HCT116 (cell line): ENCODE results near the gene FRMPD4. TPM values are rescaled to one million over a fixed set of nuclear protein-coding genes. Genes with fewer than 3 reads are reported as not detected.

ENCODE experiments used
- ATAC-seq: fragments of 200-7000 bp; cut with Tn5 transposase; 2 replicates; pipeline ENCODE4 v1.9.1; 2020; ENCODE audit warnings: mild to moderate bottlenecking, moderate library complexity
- BruUV-seq: library from RNA; stranded (reverse); fragments of 400-500 nt; replicated peaks from 2 replicates; lab custom pipeline; 2021; lab: Mats Ljungman, UMichigan
- CTCF ChIA-PET: fragments of 300-600 bp; sonication (Branson Sonifier 250); formaldehyde crosslinking; loops from one replicate; lab custom pipeline; 2021; ENCODE audit warnings: antibody characterized with exemption; lab: Charles Lee
- POLR2A ChIA-PET: fragments of 300-600, 350-600 bp; sonication (Branson Sonifier 250); formaldehyde crosslinking; loops from one replicate; lab custom pipeline; 2021; ENCODE audit warnings: antibody characterized with exemption; lab: Charles Lee
- RAD21 ChIA-PET, 2 experiments: fragments of 300-600 bp; sonication (Branson Sonifier 250); formaldehyde crosslinking; loops; one replicate each; lab custom pipeline; 2023; ENCODE audit warnings: low total read pairs in 2 of 2; ENCODE audit not compliant: uncharacterized antibody in 2 of 2, unreplicated experiment in 2 of 2, low non-redundant PET in 1 of 2; lab: Charles Lee
- DNase-seq: peaks from one replicate; pipeline ENCODE4 v3.0.0-alpha.2; 2010; ENCODE audit warnings: low read depth, low spot score
- H2AFZ ChIP-seq: fragments of 200-600 bp; shearing (Covaris generic), sonication (generic); 2 replicates; pipeline ENCODE4 v1.6.1; 2017; ENCODE audit warnings: low read depth, mixed run types, mixed read lengths, antibody characterized with exemption, low read length; ENCODE audit not compliant: poor library complexity, severe bottlenecking
- H3K27ac ChIP-seq: 2 replicates; pipeline ENCODE4 v1.5.1; 2012; ENCODE audit warnings: low read depth, low read length
- H3K27me3 ChIP-seq: fragments of 200-600 bp; sonication (generic); 2 replicates; pipeline ENCODE4 v1.6.1; 2016; ENCODE audit warnings: mixed run types, low read length, mixed read lengths; ENCODE audit not compliant: insufficient read depth
- H3K36me3 ChIP-seq, 2 experiments: fragments of 200-500 bp in 1 of 2; fragments of 200-600 bp in 1 of 2; sonication (Bioruptor generic) in 1 of 2; sonication (generic) in 1 of 2; 2 replicates each; pipeline versions ENCODE4 v1.5.1 to v1.6.1; 2014 to 2016; ENCODE audit warnings: low read length in 2 of 2, inconsistent platforms in 1 of 2, mixed read lengths in 1 of 2, mixed run types in 1 of 2; ENCODE audit not compliant: insufficient read depth in 2 of 2, control insufficient read depth in 1 of 2
- H3K4me1 ChIP-seq, 2 experiments: fragments of 200-600 bp in 1 of 2; sonication (generic) in 1 of 2; 2 replicates each; pipeline versions ENCODE4 v1.5.1 to v1.6.1; 2012 to 2017; ENCODE audit warnings: low read length in 2 of 2, inconsistent platforms in 1 of 2, mild to moderate bottlenecking in 1 of 2, mixed read lengths in 1 of 2, mixed run types in 1 of 2, moderate library complexity in 1 of 2; ENCODE audit not compliant: insufficient read depth in 2 of 2, control insufficient read depth in 1 of 2
- H3K4me2 ChIP-seq: fragments of 200-600 bp; sonication (generic); 2 replicates; pipeline ENCODE4 v1.6.1; 2017; ENCODE audit warnings: mixed run types, low read length, mixed read lengths
- H3K4me3 ChIP-seq, 2 experiments: fragments of 200-600 bp in 1 of 2; sonication (generic) in 1 of 2; replicated peaks in 1 of 2; 2 replicates each; pipeline ENCODE4 v1.5.1; 2011 to 2016; ENCODE audit warnings: low read length in 2 of 2, control low read depth in 1 of 2, low read depth in 1 of 2, mild to moderate bottlenecking in 1 of 2, mixed read lengths in 1 of 2, mixed run types in 1 of 2
- H3K79me2 ChIP-seq: fragments of 200-600 bp; sonication (generic); 2 replicates; pipeline ENCODE4 v1.6.1; 2017; ENCODE audit warnings: mild to moderate bottlenecking, mixed run types, low read length, moderate library complexity, mixed read lengths; ENCODE audit not compliant: insufficient read depth
- H3K9ac ChIP-seq: fragments of 200-600 bp; sonication (generic); 2 replicates; pipeline ENCODE4 v1.6.1; 2016; ENCODE audit warnings: low read length, mixed read lengths
- H3K9me2 ChIP-seq: fragments of 200-600 bp; sonication (generic), shearing (Covaris generic); 2 replicates; pipeline ENCODE4 v1.6.1; 2017; ENCODE audit warnings: mixed run types, mild to moderate bottlenecking, moderate library complexity; ENCODE audit not compliant: insufficient read depth
- H3K9me3 ChIP-seq, 2 experiments: fragments of 200-500 bp in 1 of 2; fragments of 200-600 bp in 1 of 2; sonication (Bioruptor generic) in 1 of 2; sonication (generic) in 1 of 2; 2 replicates each; pipeline ENCODE4 v1.6.1; 2014 to 2017; ENCODE audit warnings: low read length in 2 of 2, mixed read lengths in 2 of 2, inconsistent platforms in 1 of 2, low read depth in 1 of 2, mild to moderate bottlenecking in 1 of 2, mixed run types in 1 of 2, moderate library complexity in 1 of 2; ENCODE audit not compliant: control insufficient read depth in 1 of 2, insufficient read depth in 1 of 2
- H4K20me1 ChIP-seq: fragments of 200-600 bp; sonication (generic), shearing (Covaris generic); 2 replicates; pipeline ENCODE4 v1.6.1; 2017; ENCODE audit warnings: mixed run types, mild to moderate bottlenecking, moderate library complexity; ENCODE audit not compliant: insufficient read depth
- CEBPB ChIP-seq: IDR thresholded peaks from 2 replicates; pipeline ENCODE4 v1.6.1; 2012; ENCODE audit warnings: low read depth
- EGR1 ChIP-seq: IDR thresholded peaks from 2 replicates; pipeline ENCODE4 v1.6.1; 2012; ENCODE audit warnings: low read depth
- ELF1 ChIP-seq: IDR thresholded peaks from 2 replicates; pipeline ENCODE4 v1.6.1; 2012; ENCODE audit warnings: low read depth, borderline replicate concordance
- EZH2 ChIP-seq: fragments of 200-600 bp; sonication (generic); IDR thresholded peaks from 2 replicates; pipeline ENCODE4 v1.6.1; 2017; ENCODE audit warnings: antibody characterized with exemption, mixed run types
- EZH2phosphoT487 ChIP-seq: fragments of 200-600 bp; IDR thresholded peaks from 2 replicates; pipeline ENCODE4 v1.6.1; 2018; ENCODE audit warnings: antibody characterized with exemption, borderline replicate concordance
- FOSL1 ChIP-seq: IDR thresholded peaks from 2 replicates; pipeline ENCODE4 v1.6.1; 2012; ENCODE audit warnings: low read depth
- JUND ChIP-seq: IDR thresholded peaks from 2 replicates; pipeline ENCODE4 v1.6.1; 2012
- POLR2A ChIP-seq: IDR thresholded peaks from 2 replicates; pipeline ENCODE4 v1.7.0; 2011; ENCODE audit warnings: borderline replicate concordance; ENCODE audit not compliant: insufficient read depth, insufficient read length; ENCODE audit errors: extremely low read depth
- POLR2AphosphoS5 ChIP-seq: IDR thresholded peaks from 2 replicates; pipeline ENCODE4 v1.6.1; 2011; ENCODE audit warnings: mild to moderate bottlenecking, low read depth, low read length, moderate library complexity
- RAD21 ChIP-seq: IDR thresholded peaks from 2 replicates; pipeline ENCODE4 v1.6.1; 2012; ENCODE audit warnings: low read depth, mild to moderate bottlenecking
- SIN3A ChIP-seq: IDR thresholded peaks from 2 replicates; pipeline ENCODE4 v1.6.1; 2012; ENCODE audit warnings: low read depth
- SRF ChIP-seq: IDR thresholded peaks from 2 replicates; pipeline ENCODE4 v1.6.1; 2012; ENCODE audit warnings: low read depth
- TCF7L2 ChIP-seq: IDR thresholded peaks from 2 replicates; pipeline ENCODE4 v1.7.0; 2011; ENCODE audit warnings: borderline replicate concordance, inconsistent platforms; ENCODE audit not compliant: insufficient read depth, insufficient read length; ENCODE audit errors: extremely low read depth
- YY1 ChIP-seq: IDR thresholded peaks from 2 replicates; pipeline ENCODE4 v1.6.1; 2011; ENCODE audit warnings: low read length, low read depth, moderate library complexity, mild to moderate bottlenecking; ENCODE audit not compliant: insufficient replicate concordance; ENCODE audit errors: extremely low read depth
- ZFX ChIP-seq: fragments of 450-650 bp; IDR thresholded peaks from 2 replicates; pipeline ENCODE4 v1.6.1; 2017
- ZNF274 ChIP-seq: fragments of 200-500 bp; sonication (Bioruptor generic); IDR thresholded peaks from 2 replicates; pipeline ENCODE4 v1.6.1; 2014; ENCODE audit warnings: mild to moderate bottlenecking, low read depth, low read length, inconsistent platforms
- intact Hi-C: fragments of 100-400 bp; cut with micrococcal nuclease; formaldehyde crosslinking; loops from 2 replicates; pipeline ENCODE4 v1.10.0; 2022
- total RNA-seq: library from RNA; stranded (reverse); gene quantifications from one replicate; pipeline ENCODE4 v1.2.1, GENCODE V29; 2021; ENCODE audit not compliant: unreplicated experiment
- TF ChIP-seq, protein P1 (sequence below), 3 experiments: fragments of 200-600 bp in 1 of 3; sonication (generic) in 1 of 3; IDR thresholded peaks in 2 of 3; conservative IDR thresholded peaks in 1 of 3; 2 replicates each; pipeline ENCODE4 v1.5.1; 2012 to 2017; ENCODE audit warnings: low read depth in 2 of 3, low read length in 2 of 3, antibody characterized with exemption in 1 of 3, borderline replicate concordance in 1 of 3, control low read depth in 1 of 3, mild to moderate bottlenecking in 1 of 3, mixed read lengths in 1 of 3, mixed run types in 1 of 3, moderate library complexity in 1 of 3; ENCODE audit not compliant: insufficient read depth in 1 of 3
- TF ChIP-seq, protein P2 (sequence below): IDR thresholded peaks from 2 replicates; pipeline ENCODE4 v1.6.1; 2011; ENCODE audit warnings: mild to moderate bottlenecking, low read length, moderate library complexity; ENCODE audit not compliant: insufficient replicate concordance; ENCODE audit errors: extremely low read depth

Gene FRMPD4
- total RNA-seq, 1 experiment from 2014 or later = not detected

- Histone ChIP-seq H2AFZ (no peak overlapping the region), H3K9me2 (no peaks in the 10 kb centered on the region), H4K20me1 (no peaks in the 10 kb centered on the region), H3K27me3 (no peaks in the 10 kb centered on the region), H3K9me3 (no peaks in the 10 kb centered on the region), H3K79me2 (no peaks in the 10 kb centered on the region), H3K4me1 (no peaks in the 10 kb centered on the region), H3K36me3 (no peaks in the 10 kb centered on the region), H3K27ac (no peak overlapping the region), H3K9ac (no peak overlapping the region), H3K4me3 (no peak overlapping the region), H3K4me2 (no peak overlapping the region)
- BruUV-seq = no TSS peak
- ATAC-seq (no peak), DNase-seq (no peak)
- ChIA-PET RAD21 (no interaction called here), POLR2A (no interaction called here), CTCF (interaction anchor here (0.6 kb wide), 1 partner anchor 428 kb away, joined by 3 read pairs; no protein-coding TSS in a partner anchor)
- no peak for TF ChIP-seq JUND
- TF ChIP-seq FOSL1 = no peak
- TF ChIP-seq, protein P1, sequence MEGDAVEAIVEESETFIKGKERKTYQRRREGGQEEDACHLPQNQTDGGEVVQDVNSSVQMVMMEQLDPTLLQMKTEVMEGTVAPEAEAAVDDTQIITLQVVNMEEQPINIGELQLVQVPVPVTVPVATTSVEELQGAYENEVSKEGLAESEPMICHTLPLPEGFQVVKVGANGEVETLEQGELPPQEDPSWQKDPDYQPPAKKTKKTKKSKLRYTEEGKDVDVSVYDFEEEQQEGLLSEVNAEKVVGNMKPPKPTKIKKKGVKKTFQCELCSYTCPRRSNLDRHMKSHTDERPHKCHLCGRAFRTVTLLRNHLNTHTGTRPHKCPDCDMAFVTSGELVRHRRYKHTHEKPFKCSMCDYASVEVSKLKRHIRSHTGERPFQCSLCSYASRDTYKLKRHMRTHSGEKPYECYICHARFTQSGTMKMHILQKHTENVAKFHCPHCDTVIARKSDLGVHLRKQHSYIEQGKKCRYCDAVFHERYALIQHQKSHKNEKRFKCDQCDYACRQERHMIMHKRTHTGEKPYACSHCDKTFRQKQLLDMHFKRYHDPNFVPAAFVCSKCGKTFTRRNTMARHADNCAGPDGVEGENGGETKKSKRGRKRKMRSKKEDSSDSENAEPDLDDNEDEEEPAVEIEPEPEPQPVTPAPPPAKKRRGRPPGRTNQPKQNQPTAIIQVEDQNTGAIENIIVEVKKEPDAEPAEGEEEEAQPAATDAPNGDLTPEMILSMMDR (IDR thresholded peaks at IDR 0.05 in 2 of 3, conservative IDR thresholded peaks at IDR 0.05 in 1 of 3; ENCODE audit: borderline replicate concordance in 1 of 3, insufficient read depth in 1 of 3, low read depth in 2 of 3, low read length in 2 of 3) = no peak
- no peak for TF ChIP-seq EGR1
- no peak for TF ChIP-seq ZFX
- TF ChIP-seq, protein P2, sequence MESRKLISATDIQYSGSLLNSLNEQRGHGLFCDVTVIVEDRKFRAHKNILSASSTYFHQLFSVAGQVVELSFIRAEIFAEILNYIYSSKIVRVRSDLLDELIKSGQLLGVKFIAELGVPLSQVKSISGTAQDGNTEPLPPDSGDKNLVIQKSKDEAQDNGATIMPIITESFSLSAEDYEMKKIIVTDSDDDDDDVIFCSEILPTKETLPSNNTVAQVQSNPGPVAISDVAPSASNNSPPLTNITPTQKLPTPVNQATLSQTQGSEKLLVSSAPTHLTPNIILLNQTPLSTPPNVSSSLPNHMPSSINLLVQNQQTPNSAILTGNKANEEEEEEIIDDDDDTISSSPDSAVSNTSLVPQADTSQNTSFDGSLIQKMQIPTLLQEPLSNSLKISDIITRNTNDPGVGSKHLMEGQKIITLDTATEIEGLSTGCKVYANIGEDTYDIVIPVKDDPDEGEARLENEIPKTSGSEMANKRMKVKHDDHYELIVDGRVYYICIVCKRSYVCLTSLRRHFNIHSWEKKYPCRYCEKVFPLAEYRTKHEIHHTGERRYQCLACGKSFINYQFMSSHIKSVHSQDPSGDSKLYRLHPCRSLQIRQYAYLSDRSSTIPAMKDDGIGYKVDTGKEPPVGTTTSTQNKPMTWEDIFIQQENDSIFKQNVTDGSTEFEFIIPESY = no peak
- no peak for TF ChIP-seq SIN3A
- no peak for TF ChIP-seq POLR2A
- TF ChIP-seq ELF1 = no peak
- TF ChIP-seq EZH2phosphoT487 = no peak
- no peak for TF ChIP-seq YY1
- no peak for TF ChIP-seq POLR2AphosphoS5
- no peak for TF ChIP-seq EZH2
- no peak for TF ChIP-seq ZNF274
- TF ChIP-seq SRF = no peak
- TF ChIP-seq RAD21 = no peak
- TF ChIP-seq CEBPB = no peak
- no peak for TF ChIP-seq TCF7L2
- intact Hi-C loops = no loop called here
These were observed 325.6 kb downstream of the FRMPD4 start for GRCh38 chrX:12463873-12464272.
